ENCODE measurements around the gene SGIP1. TPM values are rescaled to one million over a fixed set of nuclear protein-coding genes. Genes with fewer than 3 reads are reported as not detected.

The SGIP1 gene
- total RNA-seq: 3.2 and 20.2 TPM in 2 replicates
- polyA plus RNA-seq: 3.1 and 3.5 TPM in 2 replicates

GRCh38 chr1:66533804-66534740 is at the start of gene SGIP1:
SGIP1 (plus strand) TSS chr1:66534153; CDS start chr1:66534359, 206 bp downstream.
- Histone ChIP-seq H3K4me1 (ENCODE audit: insufficient read depth) (peaks cover 10% of the 10 kb centered on the region), H3K9me2 (replicated peaks; ENCODE audit: insufficient read depth) (no peaks in the 10 kb centered on the region), H3K27me3 (peaks cover 15% of the 10 kb centered on the region), H2AFZ (peak within 1 kb of the TSS; percentile 96), H4K20me1 (ENCODE audit: insufficient read depth, poor library complexity, severe bottlenecking) (no peaks in the 10 kb centered on the region), H3K36me3 (replicated peaks; ENCODE audit: insufficient read depth, low read depth) (no peaks in the 10 kb centered on the region), H3K4me3 (peak within 1 kb of the TSS; percentile 71), H3K79me2 (no peaks in the 10 kb centered on the region), H3K4me2 (peak within 1 kb of the TSS; percentile 92), H3K9me3 (ENCODE audit: low read depth) (no peaks in the 10 kb centered on the region), H3K27ac (peak within 1 kb of the TSS; percentile 81)
- WGBS (ENCODE audit: low lambda C conversion rate, missing lambda C conversion rate): 12% methylated on average over 20 of the region's 25 CpGs
- peak; percentile 72 for DNase-seq (ENCODE audit: low spot score)
- TF ChIP-seq EZH2phosphoT487 (IDR thresholded peaks at IDR 0.05; ENCODE audit: low read depth, severe bottlenecking, unreplicated experiment) (no peak), EZH2 (IDR thresholded peaks at IDR 0.05; ENCODE audit: borderline replicate concordance) (no peak), CTCF (IDR thresholded peaks at IDR 0.05; ENCODE audit: poor library complexity) (no peak)

- no peaks in the 10 kb centered on the region for H3K4me1 ChIP-seq (ENCODE audit: insufficient read depth)
- TF ChIP-seq EZH2 (IDR thresholded peaks at IDR 0.05; ENCODE audit: borderline replicate concordance) (no peak), EZH2phosphoT487 (IDR thresholded peaks at IDR 0.05; ENCODE audit: low read depth, severe bottlenecking, unreplicated experiment) (no peak), CTCF (IDR thresholded peaks at IDR 0.05; ENCODE audit: poor library complexity) (no peak)
- no peaks in the 10 kb centered on the region for H3K36me3 ChIP-seq (replicated peaks; ENCODE audit: insufficient read depth, low read depth)
- H3K4me3 ChIP-seq: no peak overlapping the region
- H2AFZ ChIP-seq: no peak overlapping the region
- H3K27me3 ChIP-seq: no peaks in the 10 kb centered on the region
- no peaks in the 10 kb centered on the region for H4K20me1 ChIP-seq (ENCODE audit: insufficient read depth, poor library complexity, severe bottlenecking)
- H3K79me2 ChIP-seq: no peaks in the 10 kb centered on the region
- H3K9me3 ChIP-seq (ENCODE audit: low read depth): no peaks in the 10 kb centered on the region
- 77% methylated on average over 2 of the region's 2 CpGs for WGBS (ENCODE audit: low lambda C conversion rate, missing lambda C conversion rate)
- no peak overlapping the region for H3K4me2 ChIP-seq
- H3K9me2 ChIP-seq (replicated peaks; ENCODE audit: insufficient read depth): no peaks in the 10 kb centered on the region
- DNase-seq (ENCODE audit: low spot score): no peak
- H3K27ac ChIP-seq: no peak overlapping the region
These were observed 44.8 kb upstream of the SGIP1 start for GRCh38 chr1:66489151-66489550.

- Histone ChIP-seq H3K36me3 (replicated peaks; ENCODE audit: insufficient read depth, low read depth) (no peaks in the 10 kb centered on the region), H3K9me2 (replicated peaks; ENCODE audit: insufficient read depth) (no peaks in the 10 kb centered on the region), H3K9me3 (ENCODE audit: low read depth) (no peaks in the 10 kb centered on the region), H4K20me1 (ENCODE audit: insufficient read depth, poor library complexity, severe bottlenecking) (no peaks in the 10 kb centered on the region), H3K79me2 (no peaks in the 10 kb centered on the region), H3K4me3 (no peak overlapping the region), H3K4me2 (no peak overlapping the region), H3K27me3 (no peaks in the 10 kb centered on the region), H2AFZ (no peak overlapping the region), H3K27ac (no peak overlapping the region), H3K4me1 (ENCODE audit: insufficient read depth) (no peaks in the 10 kb centered on the region)
- no peak for DNase-seq (ENCODE audit: low spot score)
- WGBS (ENCODE audit: low lambda C conversion rate, missing lambda C conversion rate): 98% methylated on average over 2 of the region's 2 CpGs
- TF ChIP-seq EZH2 (IDR thresholded peaks at IDR 0.05; ENCODE audit: borderline replicate concordance): no peak
- TF ChIP-seq EZH2phosphoT487 (IDR thresholded peaks at IDR 0.05; ENCODE audit: low read depth, severe bottlenecking, unreplicated experiment): no peak
- TF ChIP-seq CTCF (IDR thresholded peaks at IDR 0.05; ENCODE audit: poor library complexity): no peak
These were observed 43.9 kb upstream of the SGIP1 start for GRCh38 chr1:66489972-66490601.

All from hepatocyte (in vitro differentiated cells).